Skeletal muscle tissue (tissue), 4 donors: ENCODE data around the gene SMARCC2. TPM values are rescaled to one million over a fixed set of nuclear protein-coding genes. Genes with fewer than 3 reads are reported as not detected.

ENCODE experiments used
- H3K27ac ChIP-seq: one replicate; pipeline ENCODE4 v1.7.0; 2013; ENCODE audit warnings: mild to moderate bottlenecking, low read depth, low read length, inconsistent platforms
- H3K27me3 ChIP-seq, 3 donors: one replicate each; pipeline ENCODE4 v1.7.0; 2013; ENCODE audit warnings: low read length in 3 of 3; ENCODE audit not compliant: control insufficient read depth in 3 of 3, insufficient read depth in 3 of 3
- H3K36me3 ChIP-seq, 3 donors: one replicate each; pipeline ENCODE4 v1.7.0; 2013; ENCODE audit warnings: low read length in 3 of 3; ENCODE audit not compliant: control insufficient read depth in 3 of 3, insufficient read depth in 3 of 3
- H3K4me1 ChIP-seq, 3 donors: one replicate each; pipeline ENCODE4 v1.7.0; 2013; ENCODE audit warnings: low read length in 3 of 3, mild to moderate bottlenecking in 3 of 3; ENCODE audit not compliant: control insufficient read depth in 3 of 3, insufficient read depth in 3 of 3
- H3K4me3 ChIP-seq, 3 donors: one replicate each; pipeline ENCODE4 v1.7.0; 2013; ENCODE audit warnings: low read length in 3 of 3
- H3K9ac ChIP-seq, 3 donors: one replicate each; pipeline ENCODE4 v1.7.0; 2013; ENCODE audit warnings: low read length in 3 of 3, mild to moderate bottlenecking in 3 of 3, moderate library complexity in 2 of 3, low read depth in 1 of 3
- H3K9me3 ChIP-seq, 3 donors: one replicate each; pipeline ENCODE4 v1.7.0; 2013; ENCODE audit warnings: low read length in 3 of 3; ENCODE audit not compliant: control insufficient read depth in 3 of 3
- total RNA-seq: library from RNA; depleted of rRNA; stranded (reverse); fragments of >200 nt; gene quantifications from one replicate; pipeline ENCODE4 v1.2.3, GENCODE V29; 2014
- donor health status: Osteomylitis.

SMARCC2 gene
- total RNA-seq, 1 donor from 2014 or later: 43.8 TPM

DNA sequence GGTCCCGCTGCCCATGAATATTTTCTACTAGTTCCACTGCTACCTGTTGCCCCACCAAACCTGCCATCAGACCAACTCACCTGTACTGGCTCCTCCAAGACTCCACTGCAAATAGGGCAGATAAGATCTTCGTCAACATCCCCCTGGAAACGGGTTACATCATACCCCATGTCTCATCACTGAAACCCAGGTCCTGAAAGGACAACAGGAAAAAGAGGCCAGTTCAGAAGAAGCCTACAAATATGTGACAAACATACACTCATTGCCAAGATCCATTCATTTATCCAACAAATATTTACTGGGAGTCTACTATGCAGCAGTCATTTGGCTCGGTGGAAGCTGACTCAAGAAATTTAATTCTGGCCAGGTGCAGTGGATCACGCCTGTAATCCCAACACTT, 24.6 kb upstream of the SMARCC2 start:
- Histone ChIP-seq H3K4me1 (peaks cover 2 to 8% (median 3%) of the 10 kb centered on the region in 3 donors), H3K9ac (no peak overlapping the region), H3K27me3 (no peaks in the 10 kb centered on the region), H3K4me3 (no peak overlapping the region), H3K9me3 (no peaks in the 10 kb centered on the region), H3K36me3 (peaks cover 46 to 51% (median 47%) of the 10 kb centered on the region in 3 donors), H3K27ac (no peak overlapping the region)

DNA sequence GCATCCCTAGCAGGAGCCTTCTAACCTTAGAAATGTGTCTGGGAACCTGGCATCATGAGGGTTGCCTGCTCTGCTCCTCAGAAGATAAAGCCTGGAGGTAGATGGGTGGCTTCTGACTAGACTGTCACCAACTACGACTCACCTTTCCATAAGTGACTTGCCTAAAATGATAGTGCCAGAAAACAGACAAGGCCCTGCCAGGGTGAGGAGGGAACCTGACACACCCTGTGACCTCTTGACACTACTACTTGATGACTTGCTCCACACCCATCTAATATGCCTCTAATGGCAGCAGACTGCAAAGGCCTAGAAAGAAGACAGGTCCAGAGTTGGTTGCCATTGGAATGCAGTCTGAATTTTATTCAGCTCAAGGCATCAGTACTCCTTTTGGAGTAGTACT, 23.1 kb upstream of the SMARCC2 start:
- no peaks in the 10 kb centered on the region for H3K9me3 ChIP-seq
- peaks cover 2 to 8% (median 3%) of the 10 kb centered on the region in 3 donors for H3K4me1 ChIP-seq
- H3K9ac ChIP-seq: no peak overlapping the region
- H3K36me3 ChIP-seq: peaks cover 55 to 57% (median 56%) of the 10 kb centered on the region in 3 donors
- H3K27me3 ChIP-seq: no peaks in the 10 kb centered on the region
- no peak overlapping the region for H3K4me3 ChIP-seq
- no peak overlapping the region for H3K27ac ChIP-seq

DNA sequence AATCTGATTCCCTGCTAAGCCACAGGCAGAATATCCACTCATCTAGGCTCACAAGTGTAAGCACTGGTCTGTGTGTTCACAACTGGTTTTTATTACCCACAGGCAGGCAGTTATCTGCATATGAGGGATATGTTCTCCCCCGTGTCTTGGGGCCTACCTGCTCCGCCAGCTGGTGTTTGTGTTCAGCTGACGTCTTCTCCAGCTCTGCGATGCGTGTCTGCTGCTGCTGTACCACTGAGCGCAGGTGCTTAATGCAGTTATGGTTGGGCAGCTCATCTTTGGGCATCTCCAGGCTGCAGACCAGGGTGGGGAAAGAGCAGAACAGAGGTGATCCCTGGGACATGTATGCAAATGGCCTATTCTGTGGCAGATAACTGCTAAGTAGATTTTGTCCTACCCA, 18.7 kb upstream of the SMARCC2 start:
- no peak overlapping the region for H3K27ac ChIP-seq
- H3K27me3 ChIP-seq: no peaks in the 10 kb centered on the region
- no peak overlapping the region for H3K4me3 ChIP-seq
- H3K9ac ChIP-seq: no peak overlapping the region
- peaks cover 52 to 57% (median 53%) of the 10 kb centered on the region in 3 donors for H3K36me3 ChIP-seq
- peaks cover 2 to 8% (median 3%) of the 10 kb centered on the region in 3 donors for H3K4me1 ChIP-seq
- no peaks in the 10 kb centered on the region for H3K9me3 ChIP-seq

DNA sequence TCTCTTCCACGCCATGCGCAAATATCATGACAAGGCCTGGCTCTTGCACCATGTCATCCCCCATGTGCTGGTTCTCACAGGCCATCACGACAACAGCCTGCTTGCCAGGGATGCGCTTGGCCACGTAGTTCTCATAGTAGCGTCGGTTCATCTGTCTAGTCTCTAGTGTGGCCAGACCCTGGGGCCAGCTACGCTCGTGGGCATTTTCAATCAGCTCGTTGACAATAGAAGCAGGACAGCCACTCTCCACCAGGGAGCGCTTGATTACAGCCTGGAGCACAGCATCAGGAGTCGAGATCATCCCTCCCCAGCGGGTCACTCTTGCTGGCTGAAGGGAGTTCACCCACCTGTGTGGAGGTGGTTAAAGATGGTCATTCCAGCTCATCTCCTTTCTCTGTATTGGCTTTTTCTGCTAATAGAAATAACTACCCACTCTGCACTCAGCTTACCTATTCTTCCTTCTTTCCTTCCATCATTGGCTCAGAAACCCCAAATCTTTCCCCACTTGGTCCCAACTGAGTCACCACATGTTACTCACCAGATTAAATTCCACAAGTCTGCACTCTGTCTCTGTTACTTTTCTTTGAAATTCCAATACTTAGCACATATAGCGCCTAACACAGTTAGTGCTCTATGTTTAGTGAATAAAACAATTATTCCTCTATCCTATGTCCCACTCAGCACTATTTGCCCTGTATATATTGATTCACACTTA, 17.3 kb upstream of the SMARCC2 start:
- Histone ChIP-seq H3K9me3 (no peaks in the 10 kb centered on the region), H3K27me3 (no peaks in the 10 kb centered on the region), H3K27ac (no peak overlapping the region), H3K36me3 (peaks cover 42 to 47% (median 43%) of the 10 kb centered on the region in 3 donors), H3K4me3 (no peak overlapping the region), H3K9ac (no peak overlapping the region), H3K4me1 (peaks cover 2 to 8% (median 3%) of the 10 kb centered on the region in 3 donors)

DNA sequence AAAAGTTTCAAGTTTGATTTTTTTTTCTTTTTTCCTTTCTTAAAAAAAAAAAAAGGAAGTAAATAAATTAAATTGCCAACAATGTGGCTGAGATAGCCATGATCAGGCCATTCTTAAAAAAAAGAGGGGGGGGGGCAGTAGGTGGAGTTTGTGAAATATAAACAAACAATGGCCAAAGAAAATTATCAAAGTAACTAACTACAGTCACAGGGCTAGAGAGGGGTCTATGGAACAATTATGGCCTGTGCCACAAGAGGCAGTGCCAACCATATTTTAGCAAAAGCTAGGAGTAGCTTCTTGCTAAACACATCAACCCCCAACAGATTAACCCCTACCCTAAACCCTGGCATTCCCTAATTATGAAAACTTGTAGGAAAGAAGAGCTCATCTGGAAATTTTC, 16.2 kb upstream of the SMARCC2 start:
- H3K27me3 ChIP-seq: no peaks in the 10 kb centered on the region
- peaks cover 2 to 8% (median 3%) of the 10 kb centered on the region in 3 donors for H3K4me1 ChIP-seq
- H3K4me3 ChIP-seq: no peak overlapping the region
- H3K27ac ChIP-seq: no peak overlapping the region
- H3K9me3 ChIP-seq: no peaks in the 10 kb centered on the region
- H3K9ac ChIP-seq: no peak overlapping the region
- peaks cover 38 to 43% (median 40%) of the 10 kb centered on the region in 3 donors for H3K36me3 ChIP-seq

DNA sequence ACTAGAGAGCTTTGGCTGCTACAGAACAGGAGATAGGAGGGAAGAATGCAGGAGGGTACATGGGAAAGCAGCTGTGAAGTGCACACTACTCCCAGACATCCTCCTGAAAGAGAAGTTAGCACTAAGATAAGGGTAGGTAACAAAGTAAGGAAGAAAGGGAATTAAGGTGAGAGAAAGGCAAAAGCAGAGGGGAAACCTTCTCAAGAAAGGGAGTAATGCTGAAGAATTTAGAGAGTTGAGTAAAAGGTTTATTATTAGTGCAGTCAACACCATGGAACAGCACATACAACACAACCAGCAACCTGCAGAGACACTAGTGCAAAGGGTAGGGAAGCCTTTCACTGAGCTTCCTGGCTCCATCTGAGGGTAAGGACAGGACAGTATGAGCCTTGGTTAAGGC, 15.0 kb upstream of the SMARCC2 start:
- Histone ChIP-seq H3K27me3 (no peaks in the 10 kb centered on the region), H3K4me3 (no peak overlapping the region), H3K9me3 (no peaks in the 10 kb centered on the region), H3K4me1 (no peaks in the 10 kb centered on the region), H3K36me3 (peaks cover 30 to 35% (median 33%) of the 10 kb centered on the region in 3 donors), H3K27ac (no peak overlapping the region), H3K9ac (no peak overlapping the region)

DNA sequence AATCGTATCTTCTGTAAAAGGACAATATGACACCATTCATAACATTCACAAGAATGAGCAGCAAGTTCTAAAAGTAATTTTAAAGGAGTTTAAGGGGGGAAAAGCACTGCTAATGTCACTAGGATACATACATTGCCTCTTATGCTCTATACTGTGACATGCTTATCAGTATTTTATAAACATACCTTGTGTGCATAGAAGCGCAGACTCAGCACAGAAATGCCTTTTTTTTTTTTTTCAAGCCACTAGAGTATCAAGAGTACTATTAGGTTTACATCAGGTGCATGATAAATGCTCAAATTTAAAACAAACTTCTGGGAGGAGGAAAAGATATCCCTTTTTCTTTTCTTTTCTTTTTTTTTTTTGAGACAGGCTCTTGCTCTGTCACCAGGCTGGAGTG, 13.6 kb upstream of the SMARCC2 start:
- H3K27me3 ChIP-seq: no peaks in the 10 kb centered on the region
- no peaks in the 10 kb centered on the region for H3K9me3 ChIP-seq
- no peak overlapping the region for H3K27ac ChIP-seq
- H3K4me1 ChIP-seq: no peaks in the 10 kb centered on the region
- H3K9ac ChIP-seq: no peak overlapping the region
- H3K4me3 ChIP-seq: no peak overlapping the region
- peaks cover 22 to 31% (median 29%) of the 10 kb centered on the region in 3 donors for H3K36me3 ChIP-seq

DNA sequence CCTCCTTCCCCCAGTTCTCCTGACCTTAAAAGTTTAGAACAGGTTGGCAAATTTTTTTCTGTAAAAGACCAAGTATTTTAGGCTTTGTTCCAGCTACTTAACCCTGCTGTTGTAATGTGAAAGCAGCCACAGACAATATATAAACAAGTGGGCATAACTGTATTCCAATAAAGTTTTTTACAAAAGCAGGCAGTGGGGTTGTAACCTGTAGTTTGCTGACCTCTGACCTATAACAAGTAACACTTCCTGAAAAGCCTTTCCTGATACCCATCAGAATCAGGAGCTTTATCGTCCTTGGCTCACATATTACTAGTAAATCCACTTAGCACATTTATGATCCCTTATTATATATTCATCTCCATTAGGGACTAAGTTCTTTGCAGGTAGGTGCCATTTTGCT, 13.1 kb upstream of the SMARCC2 start:
- no peaks in the 10 kb centered on the region for H3K27me3 ChIP-seq
- H3K9ac ChIP-seq: no peak overlapping the region
- H3K36me3 ChIP-seq: peaks cover 17 to 26% (median 24%) of the 10 kb centered on the region in 3 donors
- no peaks in the 10 kb centered on the region for H3K9me3 ChIP-seq
- H3K4me3 ChIP-seq: no peak overlapping the region
- H3K4me1 ChIP-seq: no peaks in the 10 kb centered on the region
- no peak overlapping the region for H3K27ac ChIP-seq

DNA sequence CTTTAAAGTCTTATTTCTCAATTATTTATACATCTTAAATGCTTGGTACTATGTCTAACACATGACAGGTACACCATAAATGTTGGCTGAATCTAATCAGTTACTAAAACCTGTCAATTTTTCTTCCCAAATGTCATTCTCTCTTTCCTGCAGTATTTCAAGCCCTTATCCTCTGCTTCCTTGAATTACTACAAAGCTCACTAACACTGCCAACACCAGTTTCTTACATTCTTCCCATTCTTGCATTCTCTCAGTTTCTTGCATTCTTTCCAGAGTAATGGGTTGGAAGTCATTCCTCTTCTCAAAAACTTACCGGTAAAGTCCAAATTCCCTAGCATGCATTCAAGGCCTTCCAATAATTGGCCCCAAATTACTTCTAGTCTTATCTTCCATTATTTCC, 9.6 kb upstream of the SMARCC2 start:
- Histone ChIP-seq H3K9me3 (no peaks in the 10 kb centered on the region), H3K4me1 (no peaks in the 10 kb centered on the region), H3K4me3 (no peak overlapping the region), H3K36me3 (no peaks in the 10 kb centered on the region), H3K27me3 (no peaks in the 10 kb centered on the region), H3K9ac (no peak overlapping the region), H3K27ac (no peak overlapping the region)

DNA sequence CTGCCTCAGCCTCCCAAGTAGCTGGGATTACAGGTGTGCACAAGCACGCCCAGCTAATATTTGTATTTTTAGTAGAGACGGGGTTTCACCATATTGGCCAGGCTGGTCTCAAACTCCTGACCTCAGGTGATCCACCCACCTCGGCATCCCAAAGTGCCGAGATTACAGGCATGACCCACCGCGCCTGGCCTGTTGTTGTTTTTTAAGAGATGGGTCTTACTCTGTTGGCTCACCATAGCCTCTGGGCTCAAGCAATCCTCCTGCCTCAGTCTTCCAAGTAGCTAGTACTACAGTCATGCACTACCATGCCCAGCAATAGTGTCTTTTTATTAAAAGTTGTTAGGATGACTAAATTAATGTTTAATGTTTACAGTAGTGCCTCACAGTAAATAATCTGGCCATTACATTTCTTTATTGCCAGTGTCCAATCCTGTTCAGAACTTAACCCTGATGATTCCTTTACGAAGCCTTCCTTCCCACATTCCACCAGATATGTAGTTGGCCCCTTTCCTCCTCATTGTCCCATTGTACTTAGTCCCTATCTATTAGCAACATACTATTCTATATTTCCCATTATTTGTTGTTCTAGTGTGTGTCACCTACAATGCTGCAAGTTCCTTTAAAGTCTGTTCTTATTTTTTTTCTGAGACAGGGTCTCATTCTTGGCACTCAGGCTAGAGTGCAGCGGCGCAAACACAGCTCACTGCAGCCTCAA, 8.8 kb upstream of the SMARCC2 start:
- H3K36me3 ChIP-seq: no peaks in the 10 kb centered on the region
- H3K27ac ChIP-seq: no peak overlapping the region
- H3K9me3 ChIP-seq: no peaks in the 10 kb centered on the region
- H3K4me1 ChIP-seq: no peaks in the 10 kb centered on the region
- no peaks in the 10 kb centered on the region for H3K27me3 ChIP-seq
- H3K4me3 ChIP-seq: no peak overlapping the region
- no peak overlapping the region for H3K9ac ChIP-seq
